ENCODE results near the gene ZNF746.

Gene ZNF746

DNA sequence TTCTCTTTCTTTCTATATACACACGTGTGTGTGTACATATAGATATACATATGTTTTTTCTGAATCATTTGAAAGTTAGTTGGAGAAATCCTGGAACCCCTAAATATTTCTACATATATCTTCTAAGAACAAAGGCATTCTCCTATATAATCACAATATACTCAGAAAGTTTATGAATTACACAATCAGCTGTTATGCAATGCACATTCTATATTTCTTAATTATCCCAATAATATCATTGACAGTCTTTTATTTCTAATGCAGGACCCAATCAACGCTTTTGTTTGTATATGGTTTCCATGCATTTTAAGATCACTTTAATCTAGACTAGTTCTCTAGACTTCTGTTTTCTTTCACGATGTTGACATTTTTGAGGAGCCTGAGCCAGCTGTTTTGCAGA is 27.7 kb upstream of the ZNF746 start:
- no peak overlapping the region for H3K27ac ChIP-seq
- TF ChIP-seq, protein P1, sequence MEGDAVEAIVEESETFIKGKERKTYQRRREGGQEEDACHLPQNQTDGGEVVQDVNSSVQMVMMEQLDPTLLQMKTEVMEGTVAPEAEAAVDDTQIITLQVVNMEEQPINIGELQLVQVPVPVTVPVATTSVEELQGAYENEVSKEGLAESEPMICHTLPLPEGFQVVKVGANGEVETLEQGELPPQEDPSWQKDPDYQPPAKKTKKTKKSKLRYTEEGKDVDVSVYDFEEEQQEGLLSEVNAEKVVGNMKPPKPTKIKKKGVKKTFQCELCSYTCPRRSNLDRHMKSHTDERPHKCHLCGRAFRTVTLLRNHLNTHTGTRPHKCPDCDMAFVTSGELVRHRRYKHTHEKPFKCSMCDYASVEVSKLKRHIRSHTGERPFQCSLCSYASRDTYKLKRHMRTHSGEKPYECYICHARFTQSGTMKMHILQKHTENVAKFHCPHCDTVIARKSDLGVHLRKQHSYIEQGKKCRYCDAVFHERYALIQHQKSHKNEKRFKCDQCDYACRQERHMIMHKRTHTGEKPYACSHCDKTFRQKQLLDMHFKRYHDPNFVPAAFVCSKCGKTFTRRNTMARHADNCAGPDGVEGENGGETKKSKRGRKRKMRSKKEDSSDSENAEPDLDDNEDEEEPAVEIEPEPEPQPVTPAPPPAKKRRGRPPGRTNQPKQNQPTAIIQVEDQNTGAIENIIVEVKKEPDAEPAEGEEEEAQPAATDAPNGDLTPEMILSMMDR (conservative IDR thresholded peaks at IDR 0.05): no peak
- TF ChIP-seq ZFX (IDR thresholded peaks at IDR 0.05): no peak

DNA sequence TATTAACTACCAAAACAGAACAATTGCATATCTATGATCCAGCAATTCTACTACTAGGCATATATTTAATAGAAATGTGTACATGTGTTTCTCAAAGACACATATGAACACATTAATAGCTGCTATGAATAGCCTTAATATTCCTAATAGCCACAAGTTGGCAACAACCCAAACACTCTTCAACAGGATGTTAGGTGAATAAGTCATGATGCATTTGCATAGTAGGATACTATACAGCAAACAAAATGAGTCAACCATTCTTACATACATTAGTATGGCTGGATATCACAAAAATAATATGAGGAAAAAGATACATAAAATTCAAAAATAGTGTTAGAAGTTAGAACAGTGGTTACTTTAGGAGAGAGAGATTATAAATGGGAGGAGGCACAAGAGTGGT is 26.8 kb upstream of the ZNF746 start:
- no peak overlapping the region for H3K27ac ChIP-seq
- no peak for TF ChIP-seq ZFX (IDR thresholded peaks at IDR 0.05)
- TF ChIP-seq, protein P1 (conservative IDR thresholded peaks at IDR 0.05): no peak

GRCh38 chr7:149510248-149510647 is 12.6 kb upstream of the ZNF746 start:
- no peak overlapping the region for H3K27ac ChIP-seq
- no peak for TF ChIP-seq ZFX (IDR thresholded peaks at IDR 0.05)
- TF ChIP-seq, protein P1 (conservative IDR thresholded peaks at IDR 0.05): no peak

GRCh38 chr7:149509774-149510173 is 12.2 kb upstream of the ZNF746 start:
- TF ChIP-seq, protein P1 (conservative IDR thresholded peaks at IDR 0.05): no peak
- no peak for TF ChIP-seq ZFX (IDR thresholded peaks at IDR 0.05)
- H3K27ac ChIP-seq: no peak overlapping the region

- no peak overlapping the region for H3K27ac ChIP-seq
- no peak for TF ChIP-seq ZFX (IDR thresholded peaks at IDR 0.05)
- TF ChIP-seq, protein P1 (conservative IDR thresholded peaks at IDR 0.05): no peak
Observed at GRCh38 chr7:149505551-149505950, 7.9 kb upstream of the ZNF746 start.

GRCh38 chr7:149501651-149502050 is 4.0 kb upstream of the ZNF746 start:
- H3K27ac ChIP-seq: no peak overlapping the region
- TF ChIP-seq, protein P1 (conservative IDR thresholded peaks at IDR 0.05): no peak
- no peak for TF ChIP-seq ZFX (IDR thresholded peaks at IDR 0.05)

- no peak for TF ChIP-seq ZFX (IDR thresholded peaks at IDR 0.05)
- TF ChIP-seq, protein P1 (conservative IDR thresholded peaks at IDR 0.05): no peak
- no peak overlapping the region for H3K27ac ChIP-seq
Observed at GRCh38 chr7:149500910-149501309, 3.3 kb upstream of the ZNF746 start.
